H1 (cell line): ENCODE measurements around the gene CDIPT.

Experiments
- CEBPB ChIP-seq: IDR thresholded peaks from 2 replicates; pipeline ENCODE4 v1.6.1; 2012; ENCODE audit warnings: low read depth, low read length
- CTBP2 ChIP-seq: IDR thresholded peaks from 2 replicates; pipeline ENCODE4 v1.7.0; 2011; ENCODE audit warnings: borderline replicate concordance, mild to moderate bottlenecking, moderate library complexity, mixed read lengths, low read length; ENCODE audit not compliant: insufficient read depth, insufficient read length
- CTCF ChIP-seq, 3 experiments: IDR thresholded peaks; 1 replicate in 2 of 3; 2 replicates in 1 of 3; pipeline versions ENCODE4 v1.5.1 to v1.6.1; 2011; ENCODE audit warnings: low read length in 3 of 3, mild to moderate bottlenecking in 3 of 3, inconsistent platforms in 2 of 3, low read depth in 1 of 3, moderate library complexity in 1 of 3; ENCODE audit not compliant: insufficient read depth in 1 of 3; ENCODE audit errors: control extremely low read depth in 1 of 3
- FOSL1 ChIP-seq: IDR thresholded peaks from 2 replicates; pipeline ENCODE4 v1.6.1; 2011; ENCODE audit warnings: mild to moderate bottlenecking, low read depth, low read length, moderate library complexity; ENCODE audit not compliant: insufficient read depth
- GTF2F1 ChIP-seq: IDR thresholded peaks from 2 replicates; pipeline ENCODE4 v1.6.1; 2012; ENCODE audit warnings: low read depth, low read length, improper control_type of control experiment, borderline replicate concordance
- KDM1A ChIP-seq: fragments of 200-600, 300-600 bp; sonication (generic); IDR thresholded peaks from 2 replicates; pipeline ENCODE4 v1.7.1; 2016; ENCODE audit warnings: mild to moderate bottlenecking, low read length, borderline replicate concordance
- KDM5A ChIP-seq: fragments of 200-600 bp; IDR thresholded peaks from 2 replicates; pipeline ENCODE4 v1.7.1; 2012; ENCODE audit warnings: mild to moderate bottlenecking, low read length, inconsistent platforms, mixed read lengths
- MAX ChIP-seq: IDR thresholded peaks from 2 replicates; pipeline ENCODE4 v1.6.1; 2012; ENCODE audit warnings: inconsistent platforms
- POU5F1 ChIP-seq: IDR thresholded peaks from 2 replicates; pipeline ENCODE4 v1.6.1; 2011; ENCODE audit warnings: low read depth, mild to moderate bottlenecking, low read length, moderate library complexity
- RNF2 ChIP-seq: fragments of 200-900, 300-1000 bp; sonication (generic); IDR thresholded peaks from 2 replicates; pipeline ENCODE4 v1.7.1; 2016; ENCODE audit warnings: borderline replicate concordance, low read depth, mild to moderate bottlenecking, antibody characterized with exemption, low read length; ENCODE audit not compliant: poor library complexity, severe bottlenecking; ENCODE audit errors: missing control alignments
- RXRA ChIP-seq: IDR thresholded peaks from 2 replicates; pipeline ENCODE4 v1.6.1; 2011; ENCODE audit warnings: low read depth, mild to moderate bottlenecking, low read length, moderate library complexity; ENCODE audit not compliant: insufficient read depth
- SIN3A ChIP-seq, 2 experiments: IDR thresholded peaks in 1 of 2; conservative IDR thresholded peaks in 1 of 2; 2 replicates each; pipeline ENCODE4 v1.6.1; 2011 to 2012; ENCODE audit warnings: low read length in 2 of 2, improper control_type of control experiment in 1 of 2, low read depth in 1 of 2, mild to moderate bottlenecking in 1 of 2
- TAF1 ChIP-seq: IDR thresholded peaks from 2 replicates; pipeline ENCODE4 v1.6.1; 2011; ENCODE audit warnings: mild to moderate bottlenecking, low read depth, low read length
- YY1 ChIP-seq: IDR thresholded peaks from 2 replicates; pipeline ENCODE4 v1.6.1; 2011; ENCODE audit warnings: low read depth, mild to moderate bottlenecking, low read length

GRCh38 chr16:29894352-29894751, 31.3 kb upstream of the CDIPT start:
- TF ChIP-seq YY1 (no peak), CTCF (IDR thresholded peaks at IDR 0.05; ENCODE audit: control extremely low read depth in 1 of 3, insufficient read depth in 1 of 3, low read depth in 1 of 3, low read length in 3 of 3) (no peak), MAX (no peak), POU5F1 (no peak), KDM1A (no peak), SIN3A (conservative IDR thresholded peaks at IDR 0.05 in 1 of 2, IDR thresholded peaks at IDR 0.05 in 1 of 2; ENCODE audit: low read depth in 1 of 2, low read length in 2 of 2) (no peak), TAF1 (no peak), RNF2 (no peak), CEBPB (no peak), CTBP2 (no peak), KDM5A (no peak), FOSL1 (no peak), GTF2F1 (no peak), RXRA (no peak)
